HG03064 (cell line): ENCODE data around the gene ATRN.
"Not testable (repeated sequence)": the region's sequence is repeated elsewhere in the genome, so short reads cannot be mapped to it uniquely, and the experiment has no call there.

Source experiments
- ATAC-seq: cut with Tn5 transposase; IDR thresholded peaks from one replicate; pipeline ENCODE4 v1.9.1; 2021; ENCODE audit warnings: low read depth; ENCODE audit not compliant: unreplicated experiment

ATRN gene

GRCh38 chr20:3470627-3471396 lies at the start of gene ATRN:
ATRN (plus strand) TSS chr20:3471018; CDS start chr20:3471108, 90 bp downstream.
- peak; percentile 75 for ATAC-seq

DNA sequence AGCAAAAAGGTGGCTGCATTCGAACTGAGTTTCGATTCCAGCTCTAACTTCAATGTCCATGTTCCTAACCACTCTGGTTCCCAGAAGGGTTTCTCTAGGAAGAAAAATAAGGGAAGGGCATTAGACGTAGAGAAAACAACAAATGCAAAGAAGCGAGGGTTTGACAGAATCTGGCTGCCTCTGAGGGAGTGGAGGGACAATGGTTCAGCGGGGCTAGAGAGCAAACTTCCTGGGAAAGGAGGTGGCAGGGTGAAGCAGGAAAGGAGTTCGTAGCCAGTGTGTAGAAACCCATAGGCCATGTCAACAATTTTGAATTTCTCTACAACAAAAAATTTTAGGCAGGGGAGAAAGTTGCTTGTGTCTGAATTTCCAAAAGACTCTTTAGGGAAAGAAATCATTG lies 48.8 kb upstream of the ATRN start:
- ATAC-seq, result no peak

GRCh38 chr20:3423126-3423525 lies 47.7 kb upstream of the ATRN start:
- ATAC-seq, result no peak

DNA sequence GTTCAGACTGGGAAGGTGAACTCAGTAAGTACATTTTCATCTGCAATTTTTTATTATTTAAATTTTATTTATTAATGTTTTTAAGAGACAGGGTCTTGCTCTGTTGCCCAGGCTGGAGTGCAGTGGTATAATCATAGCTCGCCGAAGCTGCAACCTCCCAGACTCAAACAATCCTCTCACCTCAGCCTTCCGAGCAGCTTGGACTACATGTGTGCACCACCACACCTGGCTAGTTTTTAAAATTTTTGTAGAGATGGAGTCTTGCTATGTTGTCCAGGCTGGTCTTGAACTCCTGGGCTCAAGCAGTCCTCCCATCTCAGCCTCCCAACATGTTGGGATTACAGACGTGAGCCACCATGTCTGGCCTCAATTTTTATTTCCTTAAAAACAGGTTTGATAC lies 44.1 kb upstream of the ATRN start:
- not testable (repeated sequence) for ATAC-seq

DNA sequence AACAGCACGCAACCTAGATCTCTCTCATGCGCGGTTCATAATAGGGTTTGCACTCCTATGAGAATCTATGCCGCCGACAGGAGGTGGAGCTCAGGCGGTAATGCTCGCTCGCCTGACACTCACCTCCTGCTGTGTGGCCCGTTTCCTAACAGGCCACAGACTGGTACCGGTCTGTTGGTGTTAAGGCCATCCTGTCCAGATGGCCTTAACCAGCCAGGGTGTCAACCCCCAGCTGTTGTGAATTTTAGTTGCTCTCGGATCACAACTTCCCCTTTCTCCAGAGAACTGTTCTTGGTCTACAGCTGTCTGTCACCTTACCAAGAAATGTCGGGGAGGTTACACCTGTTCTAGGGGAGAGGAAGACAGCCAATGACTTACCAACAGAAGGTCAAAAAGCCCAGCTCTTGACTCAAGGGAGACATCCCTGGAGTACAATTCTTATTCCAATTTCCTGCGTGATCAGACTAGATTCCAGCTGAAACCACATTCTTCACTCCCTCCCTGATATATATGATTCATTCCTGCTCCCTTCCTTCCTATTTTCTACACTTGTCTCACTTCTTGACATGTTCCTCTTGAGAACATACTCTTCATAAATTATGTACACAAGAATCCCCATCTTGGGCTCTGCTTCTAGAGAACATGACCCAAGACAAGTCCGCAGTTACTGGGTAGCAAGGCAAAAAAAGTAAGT lies 40.3 kb upstream of the ATRN start:
- ATAC-seq, result peak; percentile 70

- no peak for ATAC-seq
Measured at GRCh38 chr20:3431109-3431508, 39.7 kb upstream of the ATRN start.

DNA sequence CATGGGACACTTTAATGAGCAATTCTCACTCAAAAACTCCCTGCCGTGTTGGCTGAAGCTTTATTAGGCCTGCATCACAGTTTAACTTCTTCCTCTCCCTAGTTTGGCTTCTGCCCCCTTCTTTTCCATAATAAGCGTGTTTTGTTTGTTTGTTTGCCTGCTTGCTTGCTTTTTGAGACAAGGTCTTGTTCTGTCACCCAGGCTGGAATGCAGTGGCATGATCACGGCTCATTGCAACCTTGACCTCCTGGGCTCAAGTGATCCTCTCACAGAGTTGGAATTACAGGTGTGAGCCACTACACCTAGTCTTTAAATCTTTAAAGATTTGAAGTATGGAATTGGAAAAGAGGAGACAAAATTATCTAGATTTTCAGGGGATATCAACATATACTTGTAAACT lies 38.0 kb upstream of the ATRN start:
- no peak for ATAC-seq

GRCh38 chr20:3433744-3434143 lies 37.1 kb upstream of the ATRN start:
- ATAC-seq, result no peak

GRCh38 chr20:3434232-3434631 lies 36.6 kb upstream of the ATRN start:
- ATAC-seq, result no peak

GRCh38 chr20:3436864-3437574 lies 33.8 kb upstream of the ATRN start:
- ATAC-seq, result no peak

GRCh38 chr20:3446779-3447178 lies 24.0 kb upstream of the ATRN start:
- ATAC-seq, result no peak

DNA sequence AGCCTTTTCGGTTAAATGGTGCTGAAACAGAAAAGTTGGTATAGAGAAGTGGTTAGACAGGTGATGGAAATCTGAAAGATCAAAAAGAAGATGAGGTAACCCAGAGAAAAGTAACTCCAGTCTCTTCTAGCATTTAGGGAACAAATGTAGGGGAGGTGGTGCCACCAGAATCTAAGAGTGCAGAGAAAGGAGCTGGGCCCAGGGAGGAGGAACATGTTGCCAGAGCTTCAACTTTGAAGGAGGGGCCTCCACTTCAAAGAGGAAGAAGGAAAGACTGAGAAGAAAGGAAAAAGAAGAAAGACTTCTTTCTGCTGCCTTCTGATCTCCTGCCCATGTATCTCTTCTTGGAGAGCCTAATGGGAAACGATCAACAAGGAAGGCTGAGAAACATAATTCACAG lies 23.5 kb upstream of the ATRN start:
- ATAC-seq, result no peak

- no peak for ATAC-seq
Measured at GRCh38 chr20:3449319-3449718, 21.5 kb upstream of the ATRN start.

DNA sequence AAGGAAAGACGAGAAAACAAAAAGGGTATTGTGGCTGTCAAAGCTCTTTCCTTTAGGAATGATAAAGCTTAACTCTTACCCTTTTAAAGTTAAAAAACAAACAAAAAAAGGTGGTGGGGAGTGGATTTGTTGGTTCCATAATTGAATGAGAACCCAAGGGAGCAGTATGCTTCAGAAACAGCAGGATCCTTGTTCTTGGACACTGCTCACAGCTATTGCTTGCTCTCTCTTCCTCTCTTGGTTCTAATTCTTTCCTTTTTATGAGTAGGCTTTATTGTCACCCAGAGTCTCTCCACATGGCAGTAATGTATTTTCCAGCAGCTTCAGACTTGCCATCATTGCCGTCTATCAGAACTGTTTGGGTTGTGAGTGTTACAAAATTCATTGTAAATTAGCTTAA lies 18.7 kb upstream of the ATRN start:
- ATAC-seq, result no peak

DNA sequence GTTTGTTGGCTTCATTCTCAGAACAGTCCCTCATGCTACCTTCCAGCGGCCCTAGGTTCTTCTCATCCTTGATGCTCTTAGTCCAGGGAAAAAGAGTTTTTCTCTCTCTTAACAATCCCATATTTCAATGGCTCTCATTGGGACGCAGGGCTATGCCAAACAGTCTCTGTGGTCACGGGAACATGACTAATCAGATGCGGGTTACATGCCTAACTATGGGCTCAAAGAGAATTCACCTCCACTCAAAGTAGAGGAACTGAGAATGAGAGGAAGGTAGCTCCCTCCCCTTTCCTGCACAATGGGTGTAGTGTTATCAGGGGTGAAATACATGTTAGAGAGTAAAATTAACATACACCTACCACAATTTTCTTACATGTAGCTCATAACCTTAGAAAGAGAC lies 18.1 kb upstream of the ATRN start:
- ATAC-seq, result no peak

- no peak for ATAC-seq
Measured at GRCh38 chr20:3454831-3455230, 16.0 kb upstream of the ATRN start.

DNA sequence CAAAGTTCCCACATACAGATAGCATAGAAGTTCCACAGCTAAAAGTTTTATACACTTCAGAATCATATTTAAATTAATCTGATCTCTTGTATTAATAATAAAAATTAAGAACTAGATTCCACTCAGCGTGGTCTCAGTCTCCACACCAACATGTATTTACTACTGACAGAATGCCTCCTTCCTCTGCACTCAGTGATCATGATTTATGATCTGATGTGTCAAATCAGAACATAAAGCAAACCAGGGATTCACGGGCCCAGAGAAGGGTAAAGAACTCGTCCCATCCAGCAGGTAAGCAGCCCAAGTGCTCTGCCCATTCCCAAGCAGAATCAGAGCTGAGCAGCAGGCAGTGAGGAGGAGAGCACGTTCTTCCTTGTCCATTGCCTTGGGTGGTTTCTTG lies 14.2 kb upstream of the ATRN start:
- no peak for ATAC-seq

- ATAC-seq, result no peak
Measured at GRCh38 chr20:3459881-3460307, 10.9 kb upstream of the ATRN start.

DNA sequence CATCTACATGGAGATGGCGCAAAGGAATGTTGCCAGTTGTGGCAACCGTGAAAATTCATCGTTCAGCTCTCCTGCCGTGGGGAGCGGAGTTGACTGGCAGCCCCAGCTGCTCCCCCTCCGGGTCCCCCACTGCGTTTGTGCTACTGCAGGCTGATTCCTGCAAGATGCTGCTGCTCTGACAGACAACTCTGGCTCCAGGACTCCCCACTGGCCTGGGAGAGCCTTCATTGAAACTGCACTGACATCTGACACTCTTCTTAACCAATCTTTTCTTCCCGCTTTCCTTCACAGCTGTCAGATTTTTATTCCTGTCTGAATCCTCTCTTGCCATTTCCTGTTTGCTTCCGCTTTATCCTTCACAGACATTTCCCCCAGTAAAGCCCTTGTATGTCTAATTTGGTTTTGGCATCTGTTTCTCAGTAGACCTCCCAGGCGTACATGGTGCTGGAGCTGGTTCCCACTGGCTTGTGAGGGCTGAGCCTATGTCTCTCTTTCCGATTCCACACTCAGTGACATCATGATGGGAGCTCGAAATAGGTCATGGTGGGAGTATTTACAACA lies 9.5 kb upstream of the ATRN start:
- ATAC-seq, result no peak

GRCh38 chr20:3461911-3462677 lies 8.7 kb upstream of the ATRN start:
- no peak for ATAC-seq
